PFSK-1 (cell line): Measurements from ENCODE around the gene GFER.
A peak's percentile ranks its signal among the peaks of the same experiment; 100 is the strongest.

Experiments used
- POLR2AphosphoS5 ChIP-seq: IDR thresholded peaks from 2 replicates; pipeline ENCODE4 v1.6.1; 2012; ENCODE audit warnings: low read depth, mild to moderate bottlenecking, control low read depth, low read length, moderate library complexity
- REST ChIP-seq, 2 experiments: IDR thresholded peaks; 2 replicates each; pipeline versions ENCODE4 v1.6.1 to v1.8.0; 2011 to 2012; ENCODE audit warnings: low read depth in 2 of 2, low read length in 2 of 2, control low read depth in 1 of 2, inconsistent platforms in 1 of 2, mild to moderate bottlenecking in 1 of 2, moderate library complexity in 1 of 2; ENCODE audit not compliant: insufficient read depth in 1 of 2
- SIN3A ChIP-seq: IDR thresholded peaks from 2 replicates; pipeline ENCODE4 v1.6.1; 2012; ENCODE audit warnings: mild to moderate bottlenecking, low read length, moderate library complexity, borderline replicate concordance; ENCODE audit not compliant: insufficient read depth
- TAF1 ChIP-seq: IDR thresholded peaks from 2 replicates; pipeline ENCODE4 v1.6.1; 2012; ENCODE audit warnings: low read length, control low read depth, borderline replicate concordance; ENCODE audit not compliant: insufficient read depth

- TF ChIP-seq POLR2AphosphoS5: peak; percentile 71
- TF ChIP-seq TAF1: peak; percentile 73; the same call in 1 of the 2 replicates
- peak in 1 of 2 experiments; percentile 39; a peak in 2 of 4 replicates for TF ChIP-seq REST (IDR thresholded peaks at IDR 0.05; ENCODE audit: insufficient read depth in 1 of 2, low read depth in 2 of 2, low read length in 2 of 2)
- no peak for TF ChIP-seq SIN3A
These were observed 26.0 kb downstream of the GFER start, which contains the start of gene ZNF598 for GRCh38 chr16:2009791-2010510.
